NCI-H146 treated with DMSO at 0.1 percent for 48 hours (cell line): ENCODE results near the gene LAMB3.
A peak's percentile ranks its signal among the peaks of the same experiment; 100 is the strongest.

ENCODE experiments used
- DNase-seq: peaks from one replicate; lab custom pipeline; 2025; ENCODE audit not compliant: unreplicated experiment; lab: John Stamatoyannopoulos, UW

Gene LAMB3

DNA sequence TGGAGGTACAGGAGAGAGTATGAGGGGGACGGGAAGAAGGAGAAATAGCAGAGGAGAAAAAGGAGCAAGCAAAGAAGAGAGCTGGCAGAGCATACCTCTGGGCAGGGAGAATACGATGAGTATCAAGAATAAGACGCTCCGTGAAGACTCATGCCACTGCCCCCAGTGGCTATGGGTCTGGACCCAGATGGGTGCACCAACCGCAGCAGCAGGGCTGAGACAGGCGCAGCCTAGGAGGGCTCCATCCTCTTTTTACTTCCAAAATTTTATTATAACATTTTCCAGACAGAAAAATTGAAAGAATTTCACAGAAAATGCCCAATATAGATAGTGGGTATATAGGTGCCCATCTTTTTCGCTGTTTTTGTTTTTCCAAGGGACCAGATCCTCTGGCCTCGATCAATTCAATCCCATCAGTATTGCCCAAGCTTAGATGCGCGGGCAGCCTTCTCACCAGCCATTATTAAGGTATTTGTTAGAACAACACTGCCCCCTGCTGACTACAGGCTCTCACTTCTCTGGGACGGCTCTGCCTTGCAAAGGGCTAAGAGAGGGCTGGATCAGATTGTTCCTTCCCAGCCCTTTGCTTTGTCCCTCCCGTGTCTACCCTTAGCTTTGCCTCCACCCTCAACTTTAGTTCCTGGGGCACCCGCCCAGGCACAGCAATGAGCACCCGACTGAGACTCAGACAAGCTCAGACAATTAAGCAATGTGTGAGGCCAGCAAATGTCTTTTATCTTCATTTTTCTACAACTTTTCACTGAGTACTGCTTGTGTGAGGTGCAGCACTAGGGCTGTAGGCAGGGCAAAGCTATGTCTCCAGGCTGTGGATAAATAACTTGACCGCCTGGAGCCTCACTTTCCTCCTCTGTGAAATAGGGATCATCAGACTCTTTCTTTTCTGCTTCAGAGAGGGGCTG lies 86.2 kb downstream of the LAMB3 start:
- DNase-seq, result peak; percentile 77
